ENCODE data around the gene MYL5.

DNA sequence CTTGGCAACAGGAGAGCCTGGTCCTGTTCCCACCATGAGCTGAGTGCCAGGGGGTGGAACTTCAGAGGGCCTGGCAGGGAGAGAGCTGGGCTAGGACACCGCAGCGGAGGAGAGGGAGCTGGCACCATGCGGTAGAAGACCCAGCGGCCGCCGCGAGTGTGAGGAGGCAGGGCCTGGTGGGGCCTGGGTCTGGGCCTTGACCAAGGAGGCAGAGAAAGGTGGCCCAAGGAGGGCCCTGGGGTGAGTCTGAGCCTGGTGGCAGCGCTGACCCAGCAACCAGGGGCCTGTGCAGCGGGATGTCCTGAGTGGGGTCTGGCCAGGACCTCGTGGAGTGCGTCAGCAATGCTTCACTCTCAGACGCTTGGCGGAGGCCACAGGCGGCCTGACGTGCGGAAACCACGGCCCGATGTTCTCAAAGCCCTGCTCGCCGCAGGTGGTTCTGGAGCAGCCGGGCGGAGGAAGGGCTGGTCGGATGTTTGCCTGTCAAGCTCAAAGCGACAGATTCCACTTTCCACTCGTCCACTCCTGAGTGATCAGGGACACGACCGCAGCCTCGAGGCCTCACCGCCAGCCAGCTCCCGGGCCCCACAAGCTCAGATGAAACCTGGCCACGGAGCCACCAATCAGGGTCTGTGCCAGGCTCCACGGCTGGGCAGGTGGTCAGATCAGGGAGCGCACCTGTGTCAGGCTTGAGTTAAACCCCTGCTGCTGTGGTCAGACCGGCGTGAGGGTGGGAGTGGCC, 21.1 kb upstream of the MYL5 start:
- TF ChIP-seq, protein P1, sequence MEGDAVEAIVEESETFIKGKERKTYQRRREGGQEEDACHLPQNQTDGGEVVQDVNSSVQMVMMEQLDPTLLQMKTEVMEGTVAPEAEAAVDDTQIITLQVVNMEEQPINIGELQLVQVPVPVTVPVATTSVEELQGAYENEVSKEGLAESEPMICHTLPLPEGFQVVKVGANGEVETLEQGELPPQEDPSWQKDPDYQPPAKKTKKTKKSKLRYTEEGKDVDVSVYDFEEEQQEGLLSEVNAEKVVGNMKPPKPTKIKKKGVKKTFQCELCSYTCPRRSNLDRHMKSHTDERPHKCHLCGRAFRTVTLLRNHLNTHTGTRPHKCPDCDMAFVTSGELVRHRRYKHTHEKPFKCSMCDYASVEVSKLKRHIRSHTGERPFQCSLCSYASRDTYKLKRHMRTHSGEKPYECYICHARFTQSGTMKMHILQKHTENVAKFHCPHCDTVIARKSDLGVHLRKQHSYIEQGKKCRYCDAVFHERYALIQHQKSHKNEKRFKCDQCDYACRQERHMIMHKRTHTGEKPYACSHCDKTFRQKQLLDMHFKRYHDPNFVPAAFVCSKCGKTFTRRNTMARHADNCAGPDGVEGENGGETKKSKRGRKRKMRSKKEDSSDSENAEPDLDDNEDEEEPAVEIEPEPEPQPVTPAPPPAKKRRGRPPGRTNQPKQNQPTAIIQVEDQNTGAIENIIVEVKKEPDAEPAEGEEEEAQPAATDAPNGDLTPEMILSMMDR (IDR thresholded peaks at IDR 0.05), result no peak
- TF ChIP-seq POLR2A (IDR thresholded peaks at IDR 0.05) (no peak), POLR2AphosphoS5 (IDR thresholded peaks at IDR 0.05) (no peak), EP300 (IDR thresholded peaks at IDR 0.05; ENCODE audit: low read depth) (no peak)
